ENCODE results near the gene EGFR.

- TF ChIP-seq EZH2phosphoT487 (IDR thresholded peaks at IDR 0.05; ENCODE audit: borderline replicate concordance, low read length), result no peak
- no peak for TF ChIP-seq CTCF (IDR thresholded peaks at IDR 0.05; ENCODE audit: low read depth, low read length, poor library complexity, severe bottlenecking)
Observed at GRCh38 chr7:55092975-55093373, 74.2 kb downstream of the EGFR start.
